Endothelial cell (in vitro differentiated cells): ENCODE results near the gene LDB2. TPM values are rescaled to one million over a fixed set of nuclear protein-coding genes. Genes with fewer than 3 reads are reported as not detected.

Experiments
- DNase-seq: peaks from one replicate; pipeline ENCODE4 v3.0.0; 2021; ENCODE audit warnings: low spot score
- H3K27ac Mint-ChIP-seq: one replicate; pipeline ENCODE4 v1.8.0; 2021; ENCODE audit warnings: mixed read lengths, inconsistent platforms; ENCODE audit not compliant: unreplicated experiment
- H3K27me3 Mint-ChIP-seq: one replicate; pipeline ENCODE4 v1.8.0; 2021; ENCODE audit warnings: mild to moderate bottlenecking, moderate library complexity, mixed read lengths, inconsistent platforms; ENCODE audit not compliant: unreplicated experiment
- H3K36me3 Mint-ChIP-seq: one replicate; pipeline ENCODE4 v1.8.0; 2021; ENCODE audit warnings: mild to moderate bottlenecking, low read depth, mixed read lengths, inconsistent platforms; ENCODE audit not compliant: unreplicated experiment
- H3K4me1 Mint-ChIP-seq: one replicate; pipeline ENCODE4 v1.8.0; 2021; ENCODE audit warnings: mild to moderate bottlenecking, mixed read lengths, inconsistent platforms; ENCODE audit not compliant: unreplicated experiment
- H3K4me3 Mint-ChIP-seq: one replicate; pipeline ENCODE4 v1.8.0; 2021; ENCODE audit warnings: mild to moderate bottlenecking, mixed read lengths, inconsistent platforms; ENCODE audit not compliant: unreplicated experiment
- H3K9me3 Mint-ChIP-seq: one replicate; pipeline ENCODE4 v1.8.0; 2021; ENCODE audit warnings: mixed read lengths, inconsistent platforms; ENCODE audit not compliant: unreplicated experiment
- total RNA-seq: library from RNA; stranded (reverse); fragmentation: NEBNext Ultra II Directional; extraction: Animal tissue kit (Norgen Biotek cat#: 25700); gene quantifications from one replicate; pipeline ENCODE4 v1.2.1, GENCODE V29; 2021; ENCODE audit not compliant: unreplicated experiment
- TF ChIP-seq, protein P1 (sequence below): fragments of 200-600 bp; sonication (generic); IDR thresholded peaks from one replicate; pipeline ENCODE4 v1.5.0; 2021; ENCODE audit warnings: antibody characterized with exemption; ENCODE audit not compliant: unreplicated experiment

The LDB2 gene
- total RNA-seq, 1 donor from 2014 or later, result 268 TPM

DNA sequence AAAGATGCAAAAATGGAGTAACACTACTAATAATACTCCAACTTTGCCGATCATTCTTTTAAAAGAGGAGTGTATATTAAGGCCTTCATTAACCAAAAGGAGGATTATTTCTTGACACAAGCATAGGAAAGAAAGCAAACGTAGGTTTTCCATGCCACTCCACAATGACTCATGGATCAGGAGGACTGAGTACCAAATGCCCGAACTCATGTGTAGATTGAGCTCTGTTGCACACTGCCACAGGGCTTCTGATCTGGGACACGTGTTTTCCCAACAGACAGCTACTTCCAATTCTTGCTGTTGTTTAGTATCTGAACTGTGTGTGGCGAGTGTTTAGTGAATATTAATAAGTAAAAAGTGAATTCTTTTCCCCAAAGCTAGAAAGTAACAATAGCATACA is 131.2 kb downstream of the LDB2 start:
- Mint-ChIP-seq H3K4me3 (no peak overlapping the region), H3K27me3 (peaks cover 4% of the 10 kb centered on the region), H3K9me3 (no peaks in the 10 kb centered on the region), H3K4me1 (peaks cover 13% of the 10 kb centered on the region), H3K36me3 (peaks cover 7% of the 10 kb centered on the region), H3K27ac (no peak overlapping the region)
- TF ChIP-seq, protein P1, sequence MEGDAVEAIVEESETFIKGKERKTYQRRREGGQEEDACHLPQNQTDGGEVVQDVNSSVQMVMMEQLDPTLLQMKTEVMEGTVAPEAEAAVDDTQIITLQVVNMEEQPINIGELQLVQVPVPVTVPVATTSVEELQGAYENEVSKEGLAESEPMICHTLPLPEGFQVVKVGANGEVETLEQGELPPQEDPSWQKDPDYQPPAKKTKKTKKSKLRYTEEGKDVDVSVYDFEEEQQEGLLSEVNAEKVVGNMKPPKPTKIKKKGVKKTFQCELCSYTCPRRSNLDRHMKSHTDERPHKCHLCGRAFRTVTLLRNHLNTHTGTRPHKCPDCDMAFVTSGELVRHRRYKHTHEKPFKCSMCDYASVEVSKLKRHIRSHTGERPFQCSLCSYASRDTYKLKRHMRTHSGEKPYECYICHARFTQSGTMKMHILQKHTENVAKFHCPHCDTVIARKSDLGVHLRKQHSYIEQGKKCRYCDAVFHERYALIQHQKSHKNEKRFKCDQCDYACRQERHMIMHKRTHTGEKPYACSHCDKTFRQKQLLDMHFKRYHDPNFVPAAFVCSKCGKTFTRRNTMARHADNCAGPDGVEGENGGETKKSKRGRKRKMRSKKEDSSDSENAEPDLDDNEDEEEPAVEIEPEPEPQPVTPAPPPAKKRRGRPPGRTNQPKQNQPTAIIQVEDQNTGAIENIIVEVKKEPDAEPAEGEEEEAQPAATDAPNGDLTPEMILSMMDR, result no peak
- no peak for DNase-seq

DNA sequence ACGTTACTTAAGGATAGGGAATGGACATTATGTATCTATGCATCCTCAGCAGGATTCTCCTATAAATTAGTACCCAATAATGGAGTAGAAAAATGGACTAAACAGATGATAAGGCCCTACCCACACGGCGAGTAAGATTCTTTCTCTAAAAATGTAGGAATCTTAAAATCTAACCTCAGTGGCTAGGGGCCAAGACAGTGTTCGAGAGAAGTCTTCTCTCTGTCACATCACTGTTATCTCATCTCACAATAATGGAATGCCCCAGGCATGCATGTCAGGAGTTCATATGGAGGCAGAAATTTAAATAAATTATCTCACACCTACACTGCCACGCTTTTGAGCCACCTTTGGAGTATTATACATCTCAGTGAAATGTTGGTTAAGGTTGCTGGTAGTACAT is 132.9 kb downstream of the LDB2 start:
- Mint-ChIP-seq H3K27ac (no peak overlapping the region), H3K4me3 (no peak overlapping the region), H3K9me3 (no peaks in the 10 kb centered on the region), H3K36me3 (peaks cover 3% of the 10 kb centered on the region), H3K4me1 (peaks cover 7% of the 10 kb centered on the region), H3K27me3 (peaks cover 4% of the 10 kb centered on the region)
- TF ChIP-seq, protein P1, result no peak
- no peak for DNase-seq

DNA sequence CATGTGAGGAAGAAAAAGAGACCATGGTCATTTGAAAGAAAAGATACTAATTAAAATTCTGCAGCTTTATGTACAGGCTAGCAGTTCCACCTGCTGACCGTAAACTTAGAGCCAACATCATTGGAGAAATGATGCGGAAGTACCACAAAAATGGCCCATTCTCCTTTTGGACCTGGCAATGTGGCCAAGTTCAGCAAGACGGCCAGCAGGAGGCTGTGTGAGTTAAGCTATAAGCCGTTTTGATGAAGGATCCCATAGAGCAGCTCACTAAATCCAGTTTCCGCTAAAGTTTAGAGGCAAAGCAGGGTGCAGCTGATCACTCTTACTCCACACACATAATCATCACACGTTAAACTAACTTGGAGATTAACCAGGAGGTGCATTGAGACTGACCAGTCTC is 133.8 kb downstream of the LDB2 start:
- peaks cover 4% of the 10 kb centered on the region for H3K27me3 Mint-ChIP-seq
- peaks cover 7% of the 10 kb centered on the region for H3K4me1 Mint-ChIP-seq
- no peaks in the 10 kb centered on the region for H3K9me3 Mint-ChIP-seq
- peak overlapping the region; percentile 57 for H3K27ac Mint-ChIP-seq
- no peak overlapping the region for H3K4me3 Mint-ChIP-seq
- H3K36me3 Mint-ChIP-seq, result peaks cover 6% of the 10 kb centered on the region
- peak; percentile 34 for DNase-seq
- TF ChIP-seq, protein P1, result peak; percentile 57

DNA sequence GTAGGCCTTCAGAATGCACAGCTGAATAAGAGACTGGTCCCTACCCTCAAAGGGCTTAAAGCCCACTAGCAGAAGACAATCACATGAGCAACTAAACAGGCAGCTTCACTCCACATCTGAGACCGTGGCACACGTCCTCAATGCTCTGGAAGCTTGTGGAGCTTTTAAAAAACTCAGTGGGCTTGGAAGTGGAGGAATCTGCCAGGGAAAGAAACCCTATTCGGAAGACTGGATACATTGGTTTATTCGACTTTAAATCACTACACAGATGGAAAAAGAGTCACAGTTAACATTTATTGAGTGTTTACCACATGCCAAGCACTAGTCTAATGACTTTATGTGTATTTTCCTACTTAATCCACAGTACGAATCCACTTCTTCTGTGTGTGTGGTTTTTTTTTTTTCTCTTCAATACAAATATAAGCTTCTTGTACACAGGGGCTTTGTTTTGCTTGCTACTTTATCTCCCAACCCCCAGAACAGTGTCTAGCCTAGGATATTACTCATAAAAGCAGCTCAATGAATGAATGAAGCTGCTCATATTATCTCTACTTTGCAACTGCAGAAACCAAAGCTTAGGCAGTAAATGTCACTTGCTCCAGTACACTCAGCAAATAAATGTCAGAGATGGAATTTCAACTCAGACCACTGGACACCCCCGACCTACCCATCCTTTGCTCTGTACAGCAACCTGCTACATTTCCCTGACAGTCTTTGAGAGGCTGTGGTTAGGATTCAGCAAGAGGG is 137.7 kb downstream of the LDB2 start:
- no peaks in the 10 kb centered on the region for H3K9me3 Mint-ChIP-seq

More for the DNA sequence above, 137.7 kb downstream of the LDB2 start:
- H3K4me1 Mint-ChIP-seq, result peaks cover 14% of the 10 kb centered on the region
- H3K4me3 Mint-ChIP-seq, result no peak overlapping the region
- H3K27me3 Mint-ChIP-seq, result peaks cover 4% of the 10 kb centered on the region
- DNase-seq, result no peak
- peaks cover 24% of the 10 kb centered on the region for H3K36me3 Mint-ChIP-seq
- H3K27ac Mint-ChIP-seq, result no peak overlapping the region
- TF ChIP-seq, protein P1, result no peak
